ENCODE measurements around the gene TIGD4.

GRCh38 chr4:152731997-152732396 lies 47.5 kb downstream of the TIGD4 start:
- no peak for TF ChIP-seq MAZ (IDR thresholded peaks at IDR 0.05; ENCODE audit: borderline replicate concordance, low read depth, low read length)
- no peak for TF ChIP-seq CTCF (IDR thresholded peaks at IDR 0.05)
- TF ChIP-seq POLR2A (IDR thresholded peaks at IDR 0.05; ENCODE audit: low read length), result no peak
